ENCODE measurements around the gene FAM107B.
"Not testable (repeated sequence)": the region's sequence is repeated elsewhere in the genome, so short reads cannot be mapped to it uniquely, and the experiment has no call there.

Gene FAM107B

GRCh38 chr10:14712991-14713424 lies 61.7 kb downstream of the FAM107B start:
- no peaks in the 10 kb centered on the region for H3K36me3 ChIP-seq
- intact Hi-C loops (cut with DNase I; ENCODE audit: low total_unique reads), result no loop called here
- no peaks in the 10 kb centered on the region for H3K4me1 ChIP-seq
- H3K9me3 ChIP-seq, result no peaks in the 10 kb centered on the region
- no peak for DNase-seq
- H3K4me3 ChIP-seq, result no peak overlapping the region
- no peak overlapping the region for H3K27ac ChIP-seq
- H3K27me3 ChIP-seq, result no peaks in the 10 kb centered on the region
- TF ChIP-seq CTCF (IDR thresholded peaks at IDR 0.05), result no peak

DNA sequence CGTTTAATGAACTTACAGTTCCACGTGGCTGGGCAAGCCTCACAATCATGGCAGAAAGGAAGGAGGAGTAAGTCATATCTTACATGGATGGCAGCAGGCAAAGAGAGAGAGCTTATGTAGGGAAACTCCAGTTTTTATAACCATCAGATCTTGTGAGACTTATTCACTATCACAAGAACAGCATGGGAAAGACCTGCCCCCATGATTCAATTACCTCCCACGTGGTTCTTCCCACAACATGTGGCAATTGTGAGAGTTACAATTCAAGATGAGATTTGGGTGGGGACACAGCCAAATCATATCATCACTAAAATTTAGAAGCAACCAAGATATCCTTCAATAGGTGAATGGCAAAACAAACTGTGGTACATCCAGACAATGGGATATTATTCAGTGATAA lies 65.4 kb downstream of the FAM107B start:
- H3K9me3 ChIP-seq; DNase-seq; H3K4me3 ChIP-seq; H3K36me3 ChIP-seq; H3K27me3 ChIP-seq; intact Hi-C loops (cut with DNase I; ENCODE audit: low total_unique reads); H3K4me1 ChIP-seq; H3K27ac ChIP-seq: not testable (repeated sequence)

GRCh38 chr10:14707481-14707880 lies 67.2 kb downstream of the FAM107B start:
- intact Hi-C loops (cut with DNase I; ENCODE audit: low total_unique reads), result no loop called here
- TF ChIP-seq CTCF (IDR thresholded peaks at IDR 0.05), result no peak
- no peaks in the 10 kb centered on the region for H3K36me3 ChIP-seq
- H3K9me3 ChIP-seq, result no peaks in the 10 kb centered on the region
- DNase-seq, result no peak
- H3K4me3 ChIP-seq, result no peak overlapping the region
- H3K27ac ChIP-seq, result no peak overlapping the region
- no peaks in the 10 kb centered on the region for H3K27me3 ChIP-seq
- no peaks in the 10 kb centered on the region for H3K4me1 ChIP-seq

- Histone ChIP-seq H3K36me3 (no peaks in the 10 kb centered on the region), H3K27ac (no peak overlapping the region), H3K9me3 (no peaks in the 10 kb centered on the region), H3K27me3 (no peaks in the 10 kb centered on the region), H3K4me3 (no peak overlapping the region), H3K4me1 (no peaks in the 10 kb centered on the region)
- intact Hi-C loops (cut with DNase I; ENCODE audit: low total_unique reads), result no loop called here
- DNase-seq, result no peak
- TF ChIP-seq CTCF (IDR thresholded peaks at IDR 0.05), result no peak
Observed at GRCh38 chr10:14705548-14706230, 69.0 kb downstream of the FAM107B start.

GRCh38 chr10:14703631-14704001 lies 71.1 kb downstream of the FAM107B start:
- no peak for TF ChIP-seq CTCF (IDR thresholded peaks at IDR 0.05)
- H3K36me3 ChIP-seq, result no peaks in the 10 kb centered on the region
- H3K9me3 ChIP-seq, result no peaks in the 10 kb centered on the region
- H3K27me3 ChIP-seq, result no peaks in the 10 kb centered on the region
- intact Hi-C loops (cut with DNase I; ENCODE audit: low total_unique reads), result no loop called here
- H3K27ac ChIP-seq, result no peak overlapping the region
- H3K4me1 ChIP-seq, result no peaks in the 10 kb centered on the region
- no peak overlapping the region for H3K4me3 ChIP-seq
- no peak for DNase-seq

- Histone ChIP-seq H3K27ac (no peak overlapping the region), H3K27me3 (no peaks in the 10 kb centered on the region), H3K4me1 (no peaks in the 10 kb centered on the region), H3K36me3 (no peaks in the 10 kb centered on the region), H3K9me3 (no peaks in the 10 kb centered on the region), H3K4me3 (no peak overlapping the region)
- intact Hi-C loops (cut with DNase I; ENCODE audit: low total_unique reads), result no loop called here
- no peak for TF ChIP-seq CTCF (IDR thresholded peaks at IDR 0.05)
- DNase-seq, result no peak
Observed at GRCh38 chr10:14701466-14701865, 73.2 kb downstream of the FAM107B start.

Data from tibial artery (tissue), 4 donors.